Measurements from ENCODE around the gene PITPNB.

GRCh38 chr22:27845644-27846043 lies 73.4 kb downstream of the PITPNB start:
- TF ChIP-seq CTCF (IDR thresholded peaks at IDR 0.05; ENCODE audit: low read depth, low read length, poor library complexity, severe bottlenecking): no peak
- no peak for TF ChIP-seq EZH2phosphoT487 (IDR thresholded peaks at IDR 0.05; ENCODE audit: borderline replicate concordance, low read length)
